ENCODE data around the gene ABCC9.

DNA sequence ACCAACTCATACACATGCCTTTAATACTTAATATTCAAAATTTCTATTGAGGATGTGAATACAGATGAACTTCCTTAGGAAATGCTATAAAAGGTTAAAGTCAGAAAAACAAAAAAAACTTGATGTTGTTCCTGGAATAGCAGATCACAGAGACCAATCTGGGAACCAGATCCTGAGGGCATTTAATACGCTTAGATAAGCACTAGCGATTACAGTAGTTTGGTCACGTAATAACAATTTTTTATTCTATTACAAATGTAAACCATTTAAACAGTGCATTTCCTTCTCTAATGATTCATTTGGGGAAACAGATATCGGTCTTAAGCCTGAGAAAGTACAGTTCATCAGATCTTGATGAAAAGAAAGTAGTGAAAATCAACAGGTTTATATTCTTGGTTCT is 30.8 kb upstream of the ABCC9 start:
- TF ChIP-seq, protein P1, sequence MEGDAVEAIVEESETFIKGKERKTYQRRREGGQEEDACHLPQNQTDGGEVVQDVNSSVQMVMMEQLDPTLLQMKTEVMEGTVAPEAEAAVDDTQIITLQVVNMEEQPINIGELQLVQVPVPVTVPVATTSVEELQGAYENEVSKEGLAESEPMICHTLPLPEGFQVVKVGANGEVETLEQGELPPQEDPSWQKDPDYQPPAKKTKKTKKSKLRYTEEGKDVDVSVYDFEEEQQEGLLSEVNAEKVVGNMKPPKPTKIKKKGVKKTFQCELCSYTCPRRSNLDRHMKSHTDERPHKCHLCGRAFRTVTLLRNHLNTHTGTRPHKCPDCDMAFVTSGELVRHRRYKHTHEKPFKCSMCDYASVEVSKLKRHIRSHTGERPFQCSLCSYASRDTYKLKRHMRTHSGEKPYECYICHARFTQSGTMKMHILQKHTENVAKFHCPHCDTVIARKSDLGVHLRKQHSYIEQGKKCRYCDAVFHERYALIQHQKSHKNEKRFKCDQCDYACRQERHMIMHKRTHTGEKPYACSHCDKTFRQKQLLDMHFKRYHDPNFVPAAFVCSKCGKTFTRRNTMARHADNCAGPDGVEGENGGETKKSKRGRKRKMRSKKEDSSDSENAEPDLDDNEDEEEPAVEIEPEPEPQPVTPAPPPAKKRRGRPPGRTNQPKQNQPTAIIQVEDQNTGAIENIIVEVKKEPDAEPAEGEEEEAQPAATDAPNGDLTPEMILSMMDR (IDR thresholded peaks at IDR 0.05) = no peak
- TF ChIP-seq POLR2A (IDR thresholded peaks at IDR 0.05) = no peak
- TF ChIP-seq POLR2AphosphoS5 (IDR thresholded peaks at IDR 0.05) = no peak

All from breast epithelium (tissue), 3 donors.